Measurements from ENCODE around the gene PLA2G4F.
A peak's percentile ranks its signal among the peaks of the same experiment; 100 is the strongest.

PLA2G4F gene

DNA sequence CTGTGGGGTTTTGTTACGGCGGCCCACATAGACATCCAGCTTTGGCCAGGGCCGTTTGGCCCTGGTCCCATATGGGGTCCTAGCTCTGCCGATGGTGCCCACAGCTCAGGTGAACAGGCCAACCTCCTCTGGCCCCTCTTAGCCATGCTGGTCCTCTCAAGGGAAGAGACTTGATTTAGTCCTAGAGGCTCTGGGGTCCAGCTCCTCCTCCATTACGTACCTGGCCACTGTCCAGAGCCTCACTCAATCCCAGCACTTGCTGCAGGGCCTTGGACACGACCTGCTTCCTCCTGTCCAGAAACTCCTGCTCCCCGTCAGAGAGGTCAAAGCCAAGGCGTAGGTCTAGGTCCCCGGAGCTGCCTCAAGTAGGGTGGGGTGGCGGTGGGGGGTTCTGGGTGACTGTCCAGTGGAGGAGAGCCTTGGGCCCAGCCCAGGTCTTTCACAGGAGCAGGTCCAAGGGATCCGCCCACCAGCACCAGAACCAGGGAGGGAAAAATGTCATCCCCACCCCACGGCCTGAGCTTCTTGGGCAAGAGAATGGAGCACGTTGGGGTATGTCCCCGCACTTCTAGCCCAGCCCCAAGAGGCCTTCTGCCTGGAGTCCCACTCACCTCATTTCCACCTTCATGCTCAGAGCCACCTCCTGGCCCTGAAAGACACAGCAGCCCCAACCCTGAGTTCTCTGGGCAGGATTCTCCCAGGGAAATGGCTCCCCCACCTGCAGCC lies 6.8 kb downstream of the PLA2G4F start:
- no peak for FAIRE-seq
- DNase-seq (ENCODE audit: insufficient read length, low spot score) = no peak

DNA sequence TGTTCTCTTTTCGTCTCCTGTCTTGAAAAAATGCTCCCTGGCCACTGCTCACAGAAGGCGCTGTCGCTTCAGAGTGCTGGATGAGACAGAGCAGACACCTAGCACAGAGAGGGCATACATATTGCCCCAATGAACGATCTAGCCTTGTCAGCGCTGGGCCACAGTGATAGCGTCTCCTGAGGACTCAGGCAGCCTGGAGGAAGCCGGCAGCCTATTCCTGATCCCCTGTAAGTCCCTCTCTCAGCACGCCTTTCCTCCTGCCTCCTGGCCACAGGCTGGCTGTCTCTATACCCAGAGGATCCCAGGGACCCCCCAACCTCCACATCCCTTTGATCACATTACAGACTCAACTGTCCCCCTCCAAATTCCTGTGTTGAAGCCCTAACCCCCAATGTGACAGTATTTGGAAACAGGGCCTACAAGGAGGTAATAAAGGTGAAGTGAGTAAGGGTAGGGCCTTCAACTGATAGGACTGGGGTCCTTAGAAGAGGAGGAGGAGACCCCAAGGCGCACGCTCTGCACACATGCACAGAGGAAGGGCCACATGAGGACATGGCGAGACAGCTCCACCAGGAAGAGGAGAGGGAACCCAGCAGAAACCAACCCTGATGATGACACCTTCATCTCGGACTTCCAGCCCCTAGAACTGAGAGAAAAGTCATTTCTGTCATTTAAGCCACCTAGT lies 7.5 kb downstream of the PLA2G4F start:
- no peak for FAIRE-seq
- DNase-seq (ENCODE audit: insufficient read length, low spot score) = no peak

DNA sequence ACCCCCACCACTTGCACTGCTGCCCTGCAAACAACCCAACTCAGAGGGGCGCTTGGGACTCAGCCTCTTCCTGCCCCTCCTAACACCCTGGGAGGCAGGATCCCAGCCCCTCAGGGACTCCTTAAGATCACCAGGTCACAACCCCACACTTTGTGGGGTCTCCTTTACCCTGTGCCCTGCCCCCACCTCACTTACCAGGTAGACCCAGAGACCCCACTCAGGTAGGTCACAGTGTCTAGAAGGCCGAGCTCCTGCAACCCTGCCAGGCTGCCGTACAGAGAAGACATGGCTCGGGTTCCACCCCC lies 9.1 kb downstream of the PLA2G4F start:
- no peak for FAIRE-seq
- no peak for DNase-seq (ENCODE audit: insufficient read length, low spot score)

DNA sequence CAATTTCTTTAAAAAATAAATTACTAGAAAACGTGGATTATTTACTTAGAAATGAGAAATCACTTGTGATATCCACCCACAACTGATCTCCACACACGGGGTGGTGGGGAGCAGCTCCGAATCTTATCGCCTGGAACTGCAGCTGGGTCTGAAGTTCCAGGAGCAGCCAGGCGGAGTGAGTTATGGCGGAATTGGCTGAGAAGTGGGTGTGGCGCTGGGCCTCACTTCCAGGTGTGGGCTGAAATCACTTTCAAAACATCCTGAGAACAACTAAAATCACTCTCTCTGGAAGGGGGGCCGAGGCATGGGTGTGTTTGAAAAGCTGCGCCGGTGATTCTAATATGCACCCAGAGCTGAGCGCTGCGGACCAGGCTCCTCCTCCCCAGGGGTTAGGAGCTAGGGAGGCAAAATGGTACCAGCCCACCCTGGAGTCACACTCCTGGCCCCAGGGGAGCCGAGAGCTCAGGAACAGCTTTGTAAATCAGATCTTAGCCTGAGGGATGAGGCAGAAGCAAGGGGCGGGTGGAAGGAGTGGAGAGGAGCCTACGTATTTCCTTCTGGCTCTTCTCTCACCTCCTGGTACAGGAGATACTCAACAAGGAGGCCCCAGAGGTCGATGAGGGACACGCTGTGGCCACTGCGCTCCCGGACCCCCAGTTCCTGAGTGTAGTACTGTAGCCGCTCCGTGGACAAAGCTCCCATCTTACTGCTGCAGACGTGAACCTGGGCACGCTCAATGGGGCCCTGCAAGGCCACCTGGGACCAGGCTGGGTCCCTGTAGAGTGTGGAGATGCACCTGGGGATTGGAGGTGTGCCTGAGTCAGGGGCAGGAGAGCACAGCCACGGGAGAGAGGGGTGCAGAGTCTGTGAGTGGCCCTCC lies 9.6 kb downstream of the PLA2G4F start:
- no peak for FAIRE-seq
- DNase-seq (ENCODE audit: insufficient read length, low spot score) = no peak

DNA sequence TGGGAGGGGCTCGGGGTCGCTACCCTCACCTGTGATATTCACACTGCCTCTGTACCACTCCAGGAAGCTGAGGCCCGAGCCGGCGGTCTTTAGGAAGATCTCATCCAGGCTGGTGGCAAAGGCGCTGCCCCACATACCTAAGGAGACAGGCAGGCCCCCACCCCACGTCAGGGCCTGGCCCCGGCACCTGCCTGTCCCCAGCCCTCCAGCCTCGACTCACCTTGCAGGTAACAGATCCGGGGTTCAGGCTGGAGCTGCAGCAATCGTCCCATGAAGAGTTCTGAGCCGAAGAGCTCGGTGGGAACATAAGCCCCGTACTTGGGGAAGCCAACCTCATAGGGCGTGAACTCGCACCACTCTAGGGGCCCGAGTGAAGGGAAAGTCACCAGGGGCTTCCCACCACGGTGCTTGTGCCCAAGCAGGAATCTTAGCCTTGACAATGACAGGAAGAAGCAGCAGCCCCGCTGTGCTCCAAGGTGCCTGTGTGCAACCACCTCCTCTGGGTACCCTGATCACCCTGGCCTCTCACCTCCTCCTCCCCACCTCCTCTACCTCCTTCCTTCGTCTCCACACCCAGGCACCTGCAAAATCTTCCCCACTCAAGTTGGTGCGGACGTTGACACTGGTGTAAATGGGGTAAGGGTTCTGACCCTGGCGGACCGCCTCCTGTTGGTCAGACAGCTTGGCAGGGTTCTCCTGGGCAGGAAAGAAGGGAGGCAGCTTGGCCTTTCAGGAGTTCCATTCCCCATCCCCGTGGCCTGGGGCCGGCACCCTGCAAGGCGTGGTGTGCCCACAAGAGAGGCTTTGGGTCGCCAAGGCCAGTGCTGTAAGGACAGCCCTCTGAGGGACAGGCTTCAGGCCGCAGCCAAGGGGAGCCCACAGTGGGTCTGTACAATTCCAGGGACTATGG lies 10.6 kb downstream of the PLA2G4F start:
- FAIRE-seq (no peak), DNase-seq (ENCODE audit: insufficient read length, low spot score) (no peak)

DNA sequence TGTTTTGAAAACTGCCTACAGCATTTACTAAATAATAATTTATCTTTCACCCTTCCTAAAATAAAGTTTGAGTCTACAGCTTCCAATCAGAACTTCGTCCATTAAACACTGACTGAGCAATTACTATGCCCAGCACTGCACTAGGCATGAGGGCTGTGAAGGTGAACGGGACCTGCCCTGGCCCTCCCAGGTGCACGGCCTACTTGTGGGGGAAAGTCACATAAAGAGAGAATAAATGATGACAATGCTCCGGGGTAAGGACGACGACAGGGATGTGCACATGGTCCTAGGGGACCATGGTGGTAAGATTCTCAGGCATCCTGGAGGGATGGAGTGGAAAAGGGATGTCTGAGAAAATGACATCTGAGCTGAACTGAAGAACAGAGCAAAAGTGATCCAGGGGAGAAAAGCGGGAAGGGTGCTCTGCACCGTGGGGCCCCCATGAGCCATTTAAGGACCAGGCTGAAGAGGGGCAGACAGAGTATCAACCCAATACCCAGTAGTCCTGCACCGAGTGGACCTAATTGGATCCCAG lies 11.5 kb downstream of the PLA2G4F start:
- DNase-seq (ENCODE audit: insufficient read length, low spot score) (no peak), FAIRE-seq (no peak)

DNA sequence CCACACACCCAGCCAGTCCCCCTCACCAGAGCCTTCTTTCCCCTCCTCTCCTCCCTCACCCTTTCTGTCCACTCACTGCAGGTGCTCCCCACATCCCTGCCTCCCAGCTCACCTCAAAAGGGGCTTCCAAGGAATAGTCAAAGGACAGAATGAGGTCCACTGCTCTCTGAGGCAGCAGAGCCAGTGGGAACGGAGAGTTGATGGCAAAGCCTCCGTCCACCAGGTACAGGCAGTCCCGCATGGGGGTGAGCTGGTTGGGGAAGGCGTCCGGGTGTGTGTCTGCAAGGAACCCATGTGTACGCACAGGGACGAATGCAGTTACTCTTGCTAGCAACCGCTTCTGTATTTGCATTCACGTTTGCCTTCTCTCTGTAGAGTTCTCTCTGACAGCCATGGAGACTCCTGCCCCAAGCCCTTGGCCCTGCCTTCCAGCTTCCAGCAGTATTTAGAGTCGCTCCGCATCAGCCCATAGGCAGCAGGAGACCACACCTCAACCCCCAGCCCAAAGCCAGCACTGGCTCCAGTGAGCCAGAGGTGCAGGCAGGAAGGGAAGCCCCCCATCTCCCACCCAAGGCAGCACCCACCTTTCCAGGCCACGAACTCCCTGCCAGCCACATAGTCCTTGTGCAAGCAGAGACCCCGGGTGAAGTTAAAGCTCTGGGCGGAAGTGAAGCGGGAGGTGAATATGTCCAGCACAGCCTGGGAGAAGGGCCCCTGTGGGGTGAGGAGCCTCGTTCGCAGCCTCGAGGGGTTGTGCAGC lies 12.4 kb downstream of the PLA2G4F start:
- FAIRE-seq = no peak
- no peak for DNase-seq (ENCODE audit: insufficient read length, low spot score)

DNA sequence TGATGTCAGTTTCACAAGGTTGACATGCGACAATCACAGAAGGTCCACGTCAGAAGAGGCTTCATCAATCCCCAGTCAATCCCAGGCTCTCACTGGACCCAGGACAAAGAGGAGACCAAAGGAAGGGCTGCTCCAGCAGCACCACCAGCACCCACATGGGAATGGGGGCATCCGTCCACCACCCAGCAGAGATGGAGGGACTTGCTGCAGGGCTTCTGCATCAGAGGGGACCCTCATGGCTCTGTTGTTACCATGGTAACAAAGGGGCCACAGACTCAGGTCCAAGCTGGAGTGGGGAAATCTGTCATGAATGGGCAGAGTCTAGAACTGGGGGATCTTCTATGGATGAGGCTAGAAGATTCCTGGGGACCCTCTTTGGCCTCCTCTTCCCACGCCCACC lies 13.1 kb downstream of the PLA2G4F start:
- DNase-seq (ENCODE audit: insufficient read length, low spot score) (no peak), FAIRE-seq (no peak)

DNA sequence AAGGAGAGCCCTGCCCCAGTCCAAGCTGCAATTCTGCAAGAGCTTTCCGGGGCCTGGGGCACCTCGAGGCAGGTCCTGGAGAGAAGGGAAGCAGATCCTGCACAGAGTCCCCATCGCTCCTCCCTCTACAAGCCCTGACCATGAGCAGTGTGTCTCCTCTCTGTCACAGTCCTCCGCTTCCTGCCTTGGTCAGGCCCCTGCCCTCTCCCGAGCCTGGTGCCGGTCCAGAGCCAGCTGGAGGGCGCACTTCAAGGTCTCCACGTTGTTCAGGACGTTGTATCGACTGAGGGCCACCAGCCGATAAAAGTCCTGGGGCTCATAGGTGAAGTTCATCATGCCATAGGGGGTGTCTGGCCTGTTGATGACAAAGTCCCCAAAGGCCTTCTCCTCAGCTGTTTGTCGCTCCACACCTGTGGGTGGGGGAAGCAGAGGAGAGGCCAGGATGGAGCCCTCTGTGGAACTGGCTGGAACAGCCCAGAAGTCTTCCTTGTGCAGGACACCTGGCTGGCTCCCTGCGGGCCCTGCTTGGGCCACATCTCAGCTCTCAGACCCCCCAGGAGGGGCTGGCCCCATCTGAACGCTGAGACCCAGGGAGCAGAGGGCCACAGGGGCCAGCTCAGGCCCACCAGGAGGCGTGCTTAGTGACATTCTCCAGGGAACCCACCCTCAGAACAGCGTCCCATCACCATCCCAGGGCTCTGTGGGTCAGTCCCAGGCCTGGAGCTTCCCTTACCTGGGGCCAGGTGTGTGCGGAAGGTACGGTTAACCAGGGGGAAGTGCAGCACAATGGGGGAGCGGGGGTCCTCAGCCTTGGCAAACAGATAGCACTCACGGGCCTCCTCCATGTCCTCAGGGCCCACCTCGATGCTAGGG lies 14.4 kb downstream of the PLA2G4F start:
- FAIRE-seq (no peak), DNase-seq (ENCODE audit: insufficient read length, low spot score) (no peak)

DNA sequence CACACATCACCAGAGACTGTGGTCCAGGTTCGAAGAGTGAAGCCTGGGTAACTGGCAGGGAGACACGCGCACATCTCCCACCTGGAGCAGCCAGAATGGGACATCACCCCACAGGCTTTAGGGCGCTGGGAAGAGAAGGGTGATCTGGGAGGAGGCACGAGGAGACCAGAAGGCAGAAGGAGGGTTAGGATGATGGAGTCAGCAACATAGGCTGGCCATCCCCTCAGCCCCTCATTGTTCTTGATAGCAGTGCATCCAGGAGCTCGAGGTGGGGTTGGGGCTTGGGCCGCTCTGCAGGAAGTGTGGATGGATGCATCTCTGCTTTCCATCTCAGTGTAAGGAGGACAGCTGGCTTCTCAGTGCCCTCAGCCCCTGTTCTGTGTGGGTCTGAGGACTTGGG lies 15.2 kb downstream of the PLA2G4F start:
- FAIRE-seq = no peak
- DNase-seq (ENCODE audit: insufficient read length, low spot score) = no peak

DNA sequence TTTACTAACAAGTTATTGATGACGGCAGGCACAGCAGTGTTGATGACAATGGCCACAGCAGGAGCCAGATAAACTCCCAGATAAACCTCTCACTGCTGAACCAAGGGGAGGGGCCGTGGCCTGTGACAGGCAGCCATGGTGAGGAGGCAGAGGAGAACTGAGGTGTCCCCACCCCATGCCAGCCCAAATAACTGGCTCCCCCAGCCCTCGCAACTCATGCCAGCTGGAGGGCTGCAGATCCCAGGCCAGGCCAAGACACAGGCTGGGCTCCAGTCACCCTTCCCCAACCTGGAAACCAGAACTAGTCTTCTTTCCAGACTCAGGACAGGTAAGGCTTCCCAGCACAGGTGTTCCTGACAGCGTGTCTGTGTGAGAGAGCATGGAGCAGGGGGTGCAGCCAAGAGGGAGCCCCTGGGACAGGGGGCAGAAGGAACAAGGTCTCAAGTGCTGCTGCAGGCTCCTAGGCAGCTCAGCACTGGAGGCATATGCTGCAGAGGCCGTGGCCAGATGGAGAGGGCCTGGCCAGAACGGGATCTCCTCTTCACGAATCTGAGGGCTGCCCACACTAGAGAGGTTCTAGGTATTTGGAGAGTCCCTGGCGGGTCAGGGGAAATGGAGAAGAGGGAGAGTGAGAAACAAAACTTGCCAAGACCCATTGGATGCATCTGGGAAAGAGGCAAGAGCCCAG lies 15.9 kb downstream of the PLA2G4F start:
- FAIRE-seq (no peak), DNase-seq (ENCODE audit: insufficient read length, low spot score) (no peak)

DNA sequence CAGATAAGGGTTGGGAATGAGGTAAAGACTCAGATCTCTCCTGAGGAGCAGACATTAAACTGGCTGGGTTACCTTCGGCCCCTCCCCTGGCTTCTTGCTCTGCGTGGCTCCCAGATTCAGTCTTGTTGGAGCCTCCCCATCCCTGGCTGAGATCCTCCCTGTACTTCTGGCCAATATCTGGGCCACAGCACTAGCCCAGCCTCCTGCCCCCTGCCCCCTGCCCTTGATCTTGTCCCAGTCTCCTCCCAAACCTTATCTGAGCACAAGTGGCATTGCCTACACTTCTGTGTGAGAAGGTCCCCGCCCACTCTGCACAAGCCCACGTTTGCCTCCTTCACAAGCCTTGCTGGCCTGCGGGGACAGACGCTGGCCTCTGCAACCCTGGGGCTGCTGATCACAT lies 16.8 kb downstream of the PLA2G4F start:
- no peak for DNase-seq (ENCODE audit: insufficient read length, low spot score)
- FAIRE-seq = no peak

DNA sequence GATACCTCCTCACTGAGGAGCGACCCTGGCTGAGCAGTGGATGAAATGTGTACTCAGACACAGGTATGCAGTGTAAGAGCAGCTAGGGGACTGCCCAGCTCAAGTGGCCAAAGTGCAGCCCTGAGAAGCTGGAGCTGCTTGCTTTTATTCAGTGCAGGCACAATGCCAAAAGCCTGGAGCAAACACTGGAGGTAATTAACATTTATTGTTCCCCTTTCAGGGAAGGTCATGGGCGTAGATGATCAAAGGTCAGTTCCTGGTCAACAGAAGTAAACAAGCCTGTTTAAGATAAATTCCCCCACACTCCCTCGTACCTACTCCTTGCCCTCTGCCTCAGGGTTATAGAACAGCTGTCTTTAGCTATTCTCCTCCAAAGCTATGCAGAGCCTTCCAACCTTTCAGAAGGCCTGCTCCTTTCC lies 17.5 kb downstream of the PLA2G4F start:
- no peak for FAIRE-seq
- no peak for DNase-seq (ENCODE audit: insufficient read length, low spot score)

DNA sequence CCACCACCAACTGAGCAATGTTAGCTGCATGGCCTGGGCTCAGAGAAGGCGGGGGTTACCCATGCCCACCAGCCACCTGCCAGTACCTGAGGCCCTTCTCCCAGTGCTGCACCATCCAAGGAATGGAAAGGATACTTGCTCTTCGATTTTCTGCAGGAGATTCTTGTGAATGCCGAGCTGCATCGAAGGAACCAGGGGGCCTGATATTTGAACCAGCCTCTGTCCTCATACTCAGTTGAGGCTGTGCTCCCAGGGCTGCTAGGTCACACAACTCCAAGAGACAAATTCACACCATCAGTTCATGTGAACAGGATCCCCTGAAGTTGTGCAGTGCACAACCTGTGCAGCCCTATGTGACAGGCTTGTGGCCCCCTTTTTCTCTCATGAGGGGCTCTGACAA lies 18.0 kb downstream of the PLA2G4F start:
- DNase-seq (ENCODE audit: insufficient read length, low spot score) (no peak), FAIRE-seq (no peak)

DNA sequence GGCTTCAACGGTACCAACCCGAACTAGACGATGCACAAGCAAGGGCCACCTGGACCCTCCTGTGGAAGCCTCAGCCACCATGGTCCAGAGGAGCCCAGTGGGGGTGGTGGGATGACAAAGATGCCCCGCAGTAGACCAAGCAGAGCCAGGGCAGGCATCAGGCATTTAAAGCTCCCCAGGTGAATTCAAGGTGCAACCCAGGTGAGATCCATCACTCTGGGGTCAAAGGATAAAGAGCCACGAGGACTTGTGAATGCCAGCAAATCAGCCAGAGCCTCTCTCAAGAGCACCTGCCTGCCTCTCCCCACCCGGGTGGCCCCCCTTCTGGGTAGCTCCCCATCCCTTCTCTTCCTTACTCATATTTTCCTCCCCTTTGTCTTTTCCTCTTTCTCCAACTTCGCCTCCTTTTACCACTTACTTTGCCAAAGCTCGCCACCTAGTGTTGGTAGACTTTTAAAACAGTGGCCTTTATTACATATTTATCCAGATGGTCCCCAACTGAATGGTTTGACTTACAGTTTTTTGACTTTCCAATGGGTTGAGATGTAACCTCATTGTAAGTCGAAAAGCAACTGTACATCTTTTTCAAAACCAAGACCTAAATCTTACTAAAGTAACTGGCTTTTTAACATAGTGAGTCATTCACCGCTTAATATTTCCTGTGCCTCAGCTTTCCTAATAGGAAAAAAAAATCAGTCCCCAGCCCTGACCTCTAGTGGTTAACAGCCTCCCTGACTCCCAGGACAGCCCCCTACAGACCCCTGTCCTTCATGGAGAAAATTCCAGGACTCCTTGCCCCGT lies 18.8 kb downstream of the PLA2G4F start:
- peak; percentile 49 for DNase-seq (ENCODE audit: insufficient read length, low spot score)
- no peak for FAIRE-seq

DNA sequence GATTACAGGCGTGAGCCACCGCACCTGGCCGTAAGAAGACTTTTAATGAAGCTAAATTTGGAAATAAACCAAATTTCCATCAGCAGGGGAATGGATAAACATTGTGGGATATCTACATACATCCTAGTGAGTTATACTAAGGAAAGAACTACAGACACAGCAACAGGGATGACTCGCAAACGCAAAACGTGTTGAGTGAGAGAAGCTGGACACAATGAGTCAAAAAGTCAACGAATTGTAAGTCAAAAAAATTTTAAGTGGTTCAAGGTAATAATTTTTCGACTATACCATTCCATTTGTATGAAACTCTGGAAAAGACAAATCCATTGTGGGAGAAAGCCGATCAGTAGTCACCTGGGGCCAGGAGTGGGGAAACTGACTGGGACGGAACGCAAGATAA lies 19.9 kb downstream of the PLA2G4F start:
- DNase-seq (ENCODE audit: insufficient read length, low spot score) (no peak), FAIRE-seq (no peak)

DNA sequence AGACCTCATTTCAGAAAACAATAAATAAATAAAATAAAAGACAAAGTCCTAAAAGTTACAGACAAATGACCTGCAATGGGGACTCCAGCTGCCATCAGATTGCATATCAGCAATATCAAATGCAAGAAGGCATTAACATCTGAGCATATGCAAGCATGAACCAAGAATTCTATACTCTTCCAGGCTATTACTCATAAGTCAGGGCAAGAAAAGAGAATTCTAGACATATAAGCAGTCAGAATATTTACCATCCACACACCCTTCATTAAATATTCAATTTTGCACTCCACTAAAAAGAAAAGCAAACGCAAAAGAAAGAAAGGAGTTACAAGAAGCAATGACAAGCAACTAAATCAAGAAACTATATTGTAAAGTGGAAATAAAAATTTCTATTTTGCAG lies 21.1 kb downstream of the PLA2G4F start:
- DNase-seq (ENCODE audit: insufficient read length, low spot score) (no peak), FAIRE-seq (no peak)
